RPMI8226 (cell line): ENCODE data around the gene HNRNPLL.

Source experiments
- DNase-seq: peaks from one replicate; pipeline ENCODE4 v3.0.0-alpha.2; 2015

The HNRNPLL gene

GRCh38 chr2:38590053-38590452 is 12.7 kb downstream of the HNRNPLL start:
- no peak for DNase-seq

GRCh38 chr2:38586931-38587330 is 15.8 kb downstream of the HNRNPLL start:
- no peak for DNase-seq

- DNase-seq, result no peak
Measured at GRCh38 chr2:38584881-38585280, 17.8 kb downstream of the HNRNPLL start.

GRCh38 chr2:38583994-38584393 is 18.7 kb downstream of the HNRNPLL start:
- no peak for DNase-seq

GRCh38 chr2:38583524-38583923 is 19.2 kb downstream of the HNRNPLL start:
- no peak for DNase-seq

- peak; percentile 83 for DNase-seq
Measured at GRCh38 chr2:38581193-38582147, 21.3 kb downstream of the HNRNPLL start.

- no peak for DNase-seq
Measured at GRCh38 chr2:38580115-38580636, 22.6 kb downstream of the HNRNPLL start.

- no peak for DNase-seq
Measured at GRCh38 chr2:38578832-38579231, 23.9 kb downstream of the HNRNPLL start.

GRCh38 chr2:38574278-38574677 is 28.4 kb downstream of the HNRNPLL start:
- DNase-seq, result no peak

- DNase-seq, result no peak
Measured at GRCh38 chr2:38572167-38572566, 30.6 kb downstream of the HNRNPLL start.

- no peak for DNase-seq
Measured at GRCh38 chr2:38571193-38571592, 31.5 kb downstream of the HNRNPLL start.

- no peak for DNase-seq
Measured at GRCh38 chr2:38568724-38569436, 33.8 kb downstream of the HNRNPLL start.

GRCh38 chr2:38565333-38565732 is 37.4 kb downstream of the HNRNPLL start:
- DNase-seq, result no peak

- no peak for DNase-seq
Measured at GRCh38 chr2:38561691-38562090, 41.0 kb downstream of the HNRNPLL start.

- DNase-seq, result no peak
Measured at GRCh38 chr2:38560092-38560491, 42.6 kb downstream of the HNRNPLL start.

GRCh38 chr2:38557981-38558380 is 44.7 kb downstream of the HNRNPLL start:
- no peak for DNase-seq

GRCh38 chr2:38557217-38557616 is 45.5 kb downstream of the HNRNPLL start:
- DNase-seq, result no peak

- DNase-seq, result no peak
Measured at GRCh38 chr2:38556006-38556801, 46.5 kb downstream of the HNRNPLL start.

GRCh38 chr2:38554973-38555595 is 47.6 kb downstream of the HNRNPLL start:
- DNase-seq, result no peak

- DNase-seq, result no peak
Measured at GRCh38 chr2:38553554-38553953, 49.2 kb downstream of the HNRNPLL start.

- DNase-seq, result no peak
Measured at GRCh38 chr2:38552259-38552658, 50.5 kb downstream of the HNRNPLL start.

GRCh38 chr2:38551746-38552145 is 51.0 kb downstream of the HNRNPLL start:
- no peak for DNase-seq
